Measurements from ENCODE around the gene TMEM14B.
"Not testable (repeated sequence)": the region's sequence is repeated elsewhere in the genome, so short reads cannot be mapped to it uniquely, and the experiment has no call there.

The TMEM14B gene

DNA sequence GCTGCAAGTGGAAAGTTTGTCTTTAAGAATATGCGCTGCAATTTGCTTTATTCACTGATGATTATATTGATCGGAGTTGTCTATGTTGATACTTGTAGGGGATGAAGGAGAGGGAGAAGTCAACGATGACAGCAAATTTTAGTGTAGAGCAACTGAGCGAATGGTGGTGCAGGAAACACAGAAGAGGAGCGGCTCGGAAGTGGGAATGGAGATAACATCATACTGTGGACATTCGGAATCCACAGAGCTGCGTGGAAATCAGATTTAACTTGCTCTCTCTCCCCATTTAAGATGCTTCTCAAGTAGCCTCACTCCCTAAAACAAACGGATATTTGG, 722 bp upstream of the TMEM14B start:
- no peak for DNase-seq (ENCODE audit: low spot score)

DNA sequence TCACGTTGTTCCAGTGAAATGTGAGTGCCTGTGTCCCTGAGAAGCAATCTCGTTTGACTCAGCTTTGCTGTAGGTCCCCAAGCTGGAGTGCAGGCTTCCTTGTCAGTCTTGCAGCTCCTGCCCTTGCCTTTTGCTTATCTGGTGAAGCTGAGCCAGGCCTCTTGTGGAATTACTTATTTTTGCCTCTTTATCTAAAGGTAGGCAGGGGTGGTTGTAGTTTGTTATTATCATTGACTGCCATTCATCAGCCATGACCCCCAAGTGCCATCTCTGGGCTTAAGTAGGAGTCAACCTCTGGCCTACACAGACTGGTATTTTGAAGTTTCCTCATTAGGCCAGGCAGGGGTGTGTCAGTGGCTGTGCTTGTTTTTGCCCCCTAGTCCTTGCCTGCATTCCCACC, 2.1 kb downstream of the TMEM14B start:
- DNase-seq (ENCODE audit: low spot score) = peak; percentile 79

DNA sequence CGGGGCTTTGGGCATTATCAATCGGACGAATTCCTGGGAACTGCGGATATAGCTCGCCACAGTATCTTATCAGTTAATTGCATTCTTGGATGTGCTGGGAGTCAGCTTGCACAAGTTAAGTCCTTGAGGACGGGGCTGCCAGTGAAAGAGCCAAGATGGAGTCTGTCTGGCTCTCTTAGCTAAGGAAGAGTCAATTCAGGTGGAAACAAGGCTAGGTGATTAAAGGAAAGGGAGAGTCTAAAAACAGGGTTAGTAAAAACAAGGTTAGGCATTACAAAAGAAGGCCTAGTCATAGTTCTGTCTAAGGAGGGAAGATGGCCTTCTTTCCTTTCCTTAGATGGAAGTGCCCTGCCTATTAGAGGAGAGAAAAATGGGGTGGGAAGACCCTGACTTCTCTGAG, 3.0 kb downstream of the TMEM14B start:
- DNase-seq (ENCODE audit: low spot score) = not testable (repeated sequence)

DNA sequence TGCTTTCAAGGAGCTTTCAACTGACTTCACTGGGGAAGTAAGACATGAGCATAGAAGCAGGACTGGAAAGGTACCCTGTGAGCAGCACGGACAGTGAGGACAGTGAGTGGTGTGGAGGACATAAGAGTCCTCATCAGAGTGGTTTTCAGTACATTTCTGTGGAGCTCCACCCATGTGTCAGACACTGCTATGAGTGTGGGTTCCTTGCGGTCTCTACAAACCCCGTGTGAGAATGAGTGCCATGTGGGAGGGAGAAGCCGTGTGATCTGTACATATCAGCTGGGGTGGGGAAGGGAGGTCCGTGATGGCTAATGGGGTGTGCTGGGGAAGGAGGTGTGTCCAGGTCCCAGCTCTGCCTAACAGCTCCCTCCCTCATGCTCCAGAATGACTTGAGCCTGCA, 4.2 kb downstream of the TMEM14B start:
- peak; percentile 63 for DNase-seq (ENCODE audit: low spot score)

DNA sequence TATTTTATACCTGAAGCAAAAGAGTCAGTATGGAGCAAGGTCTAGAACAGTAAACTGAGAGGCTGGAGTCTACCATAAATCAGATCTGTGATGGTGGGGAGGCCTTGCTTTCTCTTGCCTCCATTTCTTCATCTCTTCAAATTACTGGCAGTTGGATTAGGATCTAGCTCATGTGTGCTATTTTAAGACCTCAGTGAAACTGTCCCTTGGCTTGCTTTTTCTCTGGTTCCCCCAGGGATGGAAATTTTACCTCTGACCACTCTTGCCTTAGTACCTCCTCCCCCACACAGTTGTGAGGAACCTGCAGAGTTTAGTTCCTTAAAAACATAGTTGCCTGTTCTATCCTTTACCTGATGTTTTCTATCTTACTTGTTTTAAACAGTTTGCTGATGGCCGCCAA, 8.5 kb downstream of the TMEM14B start:
- no peak for DNase-seq (ENCODE audit: low spot score)

DNA sequence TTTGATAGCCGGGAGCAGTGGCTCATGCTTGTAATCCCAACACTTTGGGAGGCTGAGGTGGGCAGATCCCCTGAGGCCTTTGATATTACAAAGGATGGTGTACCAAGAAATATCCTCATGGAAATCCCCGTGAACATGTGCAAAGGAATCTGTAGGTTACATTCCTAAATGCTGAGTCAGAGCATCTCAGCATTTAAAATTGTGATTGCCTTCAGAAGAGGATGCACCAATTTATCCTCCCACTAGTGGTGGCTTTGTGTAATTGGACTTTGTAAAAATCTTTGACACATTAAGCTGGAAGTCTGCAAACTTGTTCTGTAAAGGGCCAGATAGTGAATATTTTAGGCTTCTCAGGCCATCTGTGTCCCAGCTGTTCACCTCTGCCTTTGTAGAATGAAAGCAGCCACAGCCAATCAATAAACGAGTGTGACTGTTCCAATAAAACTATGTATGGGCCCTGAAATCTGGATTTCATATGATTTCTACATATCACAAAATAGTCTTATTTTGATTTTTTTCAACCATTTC, 11.8 kb downstream of the TMEM14B start:
- DNase-seq (ENCODE audit: low spot score) = peak; percentile 81

DNA sequence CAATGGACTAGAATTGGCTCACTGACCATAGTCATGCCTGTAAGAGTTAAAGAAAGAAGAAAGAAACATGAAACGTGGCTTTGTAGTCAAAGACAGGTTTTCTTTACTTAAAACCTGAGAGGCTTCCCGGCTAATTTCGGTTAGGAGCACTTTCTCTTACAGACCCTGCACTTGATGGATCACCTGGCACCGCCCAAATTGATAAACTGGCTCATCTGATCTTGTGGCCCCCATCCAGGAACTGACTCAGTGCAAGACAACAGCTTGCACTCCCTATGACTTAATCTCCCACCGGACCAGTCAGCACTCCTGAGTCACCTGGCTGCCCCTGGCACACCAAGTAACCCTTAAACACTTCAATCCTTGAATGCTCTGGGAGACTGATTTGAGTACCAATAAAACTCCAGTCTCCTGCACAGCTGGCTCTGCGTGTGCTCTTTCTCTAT, 12.3 kb downstream of the TMEM14B start:
- DNase-seq (ENCODE audit: low spot score) = no peak

DNA sequence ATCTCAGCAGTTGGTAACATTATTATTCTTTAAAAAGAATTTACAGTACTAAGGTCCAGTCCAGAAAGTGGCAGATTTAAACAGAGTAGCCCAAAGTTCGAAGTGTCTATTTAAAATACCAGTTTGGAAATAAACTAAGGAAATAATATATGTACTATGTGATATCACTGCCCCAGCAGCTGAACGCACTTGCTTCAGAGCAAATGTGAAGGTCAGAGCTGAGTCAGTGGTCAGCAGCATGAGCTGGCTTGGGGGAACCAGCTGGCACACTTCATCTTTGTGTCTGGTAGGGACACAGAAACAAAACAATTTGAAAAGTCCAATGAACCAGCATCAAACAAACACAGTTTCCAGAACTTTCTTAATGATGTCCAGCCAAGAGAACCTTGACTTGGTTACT, 15.4 kb downstream of the TMEM14B start:
- no peak for DNase-seq (ENCODE audit: low spot score)

DNA sequence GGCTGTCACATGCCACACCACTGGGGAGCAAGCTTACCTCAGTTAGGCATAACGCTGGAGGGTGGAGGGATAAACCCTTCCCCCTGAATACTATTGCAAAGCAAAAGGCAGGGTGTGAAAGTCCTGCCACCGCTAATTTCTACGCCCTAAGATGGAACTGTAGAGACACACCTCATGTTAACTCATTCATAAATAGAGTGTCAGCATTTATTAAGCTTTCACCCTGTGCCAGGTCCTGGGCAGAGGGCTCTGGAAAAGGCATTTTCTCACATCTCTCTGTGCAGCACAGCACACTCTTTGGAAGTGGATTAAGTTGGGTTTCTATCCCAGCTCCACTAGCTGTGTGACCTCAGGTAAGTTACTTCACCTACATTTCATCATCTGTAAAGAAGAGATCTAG, 21.8 kb downstream of the TMEM14B start:
- DNase-seq (ENCODE audit: low spot score) = no peak

DNA sequence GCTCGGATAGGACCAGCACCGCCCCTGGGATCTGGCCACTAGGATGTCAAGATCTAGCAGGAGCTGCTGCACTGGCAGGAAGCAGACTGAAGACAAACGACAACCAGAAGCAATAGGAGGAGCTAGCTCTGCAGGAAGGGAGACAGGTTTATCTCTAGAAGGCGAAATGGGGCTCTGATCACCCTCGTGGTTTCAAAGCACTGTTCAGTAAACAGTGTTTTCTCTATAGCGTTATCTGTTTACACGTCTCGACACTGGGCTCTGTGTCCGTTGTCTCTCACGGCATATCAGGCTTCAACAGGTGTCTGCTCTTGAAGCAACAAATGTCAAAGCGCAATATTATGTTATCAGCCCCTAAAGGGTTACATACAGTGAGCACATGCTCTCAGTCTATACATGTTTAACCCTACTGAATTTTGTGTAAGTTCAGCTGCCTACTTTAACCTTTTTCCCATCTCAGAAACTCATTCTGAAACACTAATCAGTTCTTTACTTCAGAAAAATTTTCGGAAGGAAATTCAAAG, 23.8 kb downstream of the TMEM14B start:
- peak; percentile 48 for DNase-seq (ENCODE audit: low spot score)

DNA sequence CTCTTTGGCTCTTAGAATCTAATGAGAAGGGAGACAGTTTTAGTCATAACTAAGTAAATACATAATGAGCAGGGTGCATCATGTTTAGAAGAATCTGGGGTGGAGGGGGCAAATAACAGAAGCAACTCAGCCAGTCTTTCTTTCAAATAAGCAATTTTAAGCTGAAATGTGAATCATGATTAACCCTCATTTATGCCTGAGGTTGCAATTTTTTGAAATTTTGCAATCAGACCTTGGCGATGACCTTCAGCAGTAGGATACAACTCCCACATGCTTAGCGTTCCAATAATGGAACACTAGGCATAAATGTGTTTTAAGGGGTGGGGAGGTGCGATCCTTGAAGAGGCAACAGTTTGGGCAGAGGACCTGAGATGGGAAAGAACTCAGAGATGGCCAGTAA, 30.6 kb downstream of the TMEM14B start:
- no peak for DNase-seq (ENCODE audit: low spot score)

DNA sequence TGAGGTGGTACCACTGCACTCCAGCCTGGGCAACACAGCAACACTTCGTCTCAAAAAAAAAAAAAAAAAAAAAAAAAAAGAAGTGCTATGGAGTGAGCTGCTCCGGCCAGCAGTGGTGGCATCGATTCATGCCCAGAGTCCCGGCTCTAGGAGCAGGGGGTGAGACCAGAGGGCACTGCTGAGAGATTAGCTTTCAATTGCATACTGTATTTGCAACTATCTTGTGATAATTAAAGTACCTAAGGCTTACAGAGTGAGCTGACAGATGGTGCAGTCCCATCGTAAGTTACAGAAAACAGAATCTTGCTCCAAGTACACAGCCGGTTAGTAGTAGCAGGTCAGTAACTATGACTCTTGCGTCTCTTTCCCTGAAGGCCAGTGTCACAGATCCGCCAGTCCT, 31.5 kb downstream of the TMEM14B start:
- no peak for DNase-seq (ENCODE audit: low spot score)

DNA sequence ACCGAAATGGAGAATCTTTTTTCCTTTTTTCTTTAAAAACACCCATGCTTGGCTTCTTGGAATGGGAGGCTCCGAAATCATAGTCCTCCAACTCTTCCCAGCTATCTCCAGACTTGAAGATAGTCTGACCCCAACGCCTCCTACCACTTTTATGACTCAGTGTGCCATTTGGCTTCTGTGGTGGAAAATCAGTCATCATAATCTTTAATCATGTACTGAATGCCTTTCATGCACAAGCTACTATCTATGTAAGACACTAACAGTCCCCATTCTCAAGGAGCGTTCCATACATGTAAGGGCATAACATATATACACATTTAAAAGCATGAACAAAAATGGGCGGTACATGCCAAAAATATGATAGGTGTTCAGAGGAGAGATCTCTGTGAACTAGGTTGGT, 44.1 kb downstream of the TMEM14B start:
- no peak for DNase-seq (ENCODE audit: low spot score)

DNA sequence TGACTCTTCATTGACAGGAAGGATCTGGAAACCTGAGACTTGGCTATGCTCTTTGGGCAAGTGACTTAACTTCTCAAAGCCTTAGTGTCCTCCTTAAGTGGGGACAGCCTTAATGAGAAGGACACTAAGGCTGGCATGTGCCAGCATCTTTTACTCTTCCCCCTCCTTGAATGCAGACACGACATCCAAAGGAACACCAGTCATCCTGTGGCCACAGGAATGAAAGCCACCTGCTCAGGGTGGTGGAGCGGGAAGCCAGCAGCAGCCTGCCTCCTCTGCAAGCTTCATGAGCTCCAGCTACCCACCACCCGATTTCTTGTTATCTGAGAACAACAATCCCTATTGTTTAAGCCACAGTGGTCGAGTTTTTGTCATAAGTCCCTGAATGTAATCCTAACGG, 44.5 kb downstream of the TMEM14B start:
- no peak for DNase-seq (ENCODE audit: low spot score)

DNA sequence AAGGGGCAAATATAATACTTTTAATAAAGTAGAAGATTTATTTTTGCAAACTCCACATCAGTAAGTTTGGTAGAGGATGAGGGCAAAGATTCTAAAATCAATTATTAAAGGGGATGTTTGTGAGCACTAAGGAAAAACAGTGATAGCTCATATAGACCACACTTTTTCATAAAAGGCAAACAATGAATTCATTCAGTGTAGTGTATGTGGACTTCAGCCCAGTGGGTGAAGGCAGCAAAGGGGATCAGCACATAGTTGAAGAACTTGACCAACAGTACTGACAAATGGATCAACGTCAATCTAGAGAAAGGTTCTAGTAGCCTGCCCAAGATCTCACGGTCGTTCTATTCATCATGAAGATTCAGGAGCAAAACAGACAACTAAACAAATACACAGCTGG, 45.4 kb downstream of the TMEM14B start:
- no peak for DNase-seq (ENCODE audit: low spot score)

DNA sequence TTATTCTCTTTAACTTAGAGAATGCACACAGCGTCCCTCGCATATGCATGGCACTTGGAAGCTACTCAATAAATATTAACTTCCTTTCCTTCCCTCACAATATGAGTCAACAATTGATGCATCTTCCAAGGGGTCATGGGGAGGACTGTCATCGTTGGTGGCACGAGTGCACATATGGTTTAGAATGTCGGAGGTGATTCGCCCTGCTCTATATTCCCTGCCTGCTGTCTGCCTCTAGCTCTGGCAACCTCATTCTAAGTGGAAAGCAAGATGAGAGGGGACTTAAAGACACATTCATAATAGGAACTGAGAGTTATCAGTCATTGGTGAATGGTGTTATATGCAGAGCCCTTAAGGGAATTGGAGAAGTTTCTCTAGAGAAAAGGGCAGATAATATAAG, 46.1 kb downstream of the TMEM14B start:
- DNase-seq (ENCODE audit: low spot score) = no peak

DNA sequence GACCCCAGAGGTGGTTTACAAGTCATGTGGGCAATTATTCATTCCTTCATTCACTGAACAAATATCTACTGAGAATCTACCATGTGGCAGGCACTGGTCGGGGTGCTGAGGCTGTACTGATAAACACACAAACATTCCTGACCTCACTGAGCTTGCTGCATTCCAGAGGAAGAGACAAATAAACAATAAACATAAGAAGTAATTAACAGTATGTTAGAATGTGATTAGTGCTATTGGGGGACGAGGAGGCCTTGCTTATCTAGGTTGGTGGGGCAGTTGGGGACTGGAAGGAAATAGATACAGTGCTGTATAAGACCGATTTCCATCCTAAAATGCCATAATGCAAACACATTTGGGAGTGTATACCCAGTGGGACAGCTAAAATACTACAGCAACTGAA, 46.6 kb downstream of the TMEM14B start:
- peak; percentile 55 for DNase-seq (ENCODE audit: low spot score)

DNA sequence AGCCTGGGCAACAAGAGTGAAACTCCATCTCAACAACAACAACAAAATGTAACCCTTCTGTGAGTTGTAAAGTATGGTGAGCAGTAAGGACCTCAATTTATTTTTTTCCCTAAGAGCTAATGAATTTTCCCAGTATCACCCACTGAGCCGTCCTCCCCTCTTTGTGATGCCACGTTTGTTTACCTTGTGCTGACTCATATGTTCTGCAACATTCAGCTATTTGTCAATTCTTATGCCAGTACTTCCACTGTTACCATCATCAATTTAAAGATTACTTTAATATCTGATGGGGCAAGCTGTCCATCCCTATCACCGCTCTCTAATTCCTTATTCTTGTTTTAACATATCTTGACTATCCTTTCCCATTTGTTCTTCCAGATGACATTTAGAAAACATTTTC, 53.2 kb downstream of the TMEM14B start:
- no peak for DNase-seq (ENCODE audit: low spot score)

DNA sequence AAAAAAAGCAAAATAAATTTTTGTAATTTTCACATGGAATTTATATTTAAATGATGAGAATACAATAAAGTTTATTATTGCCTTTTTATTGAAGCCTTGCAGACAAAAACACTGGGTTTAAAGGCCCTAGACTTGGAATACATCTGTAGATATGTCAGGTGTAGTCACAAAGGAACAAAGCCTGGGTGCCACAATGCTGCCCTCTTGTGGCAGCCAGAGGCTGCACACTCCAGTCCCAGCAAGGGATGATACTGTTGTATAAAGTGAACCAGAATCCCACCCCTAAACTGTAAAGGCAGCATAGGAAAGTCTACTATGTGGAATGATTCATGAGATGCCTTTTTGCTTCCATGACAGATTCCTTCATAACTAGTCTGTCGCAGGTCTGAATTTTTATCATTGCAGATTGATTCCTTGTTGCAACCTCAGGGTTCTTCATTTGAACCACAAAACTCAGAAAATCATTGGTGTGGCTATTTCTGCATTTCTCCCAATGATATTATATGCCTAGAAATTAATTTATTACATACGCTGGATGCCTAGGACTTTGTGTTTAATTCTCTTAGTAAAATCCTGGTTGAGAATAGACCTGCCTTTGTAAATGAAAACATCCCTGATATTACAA, 53.7 kb downstream of the TMEM14B start:
- DNase-seq (ENCODE audit: low spot score) = peak; percentile 75

Measured in hematopoietic multipotent progenitor cell treated with erythropoietin and hydrocortisone succinate and interleukin-3 and kit ligand, for 15 days (in vitro differentiated cells).